ENCODE measurements around the gene TRAF6.

The TRAF6 gene

DNA sequence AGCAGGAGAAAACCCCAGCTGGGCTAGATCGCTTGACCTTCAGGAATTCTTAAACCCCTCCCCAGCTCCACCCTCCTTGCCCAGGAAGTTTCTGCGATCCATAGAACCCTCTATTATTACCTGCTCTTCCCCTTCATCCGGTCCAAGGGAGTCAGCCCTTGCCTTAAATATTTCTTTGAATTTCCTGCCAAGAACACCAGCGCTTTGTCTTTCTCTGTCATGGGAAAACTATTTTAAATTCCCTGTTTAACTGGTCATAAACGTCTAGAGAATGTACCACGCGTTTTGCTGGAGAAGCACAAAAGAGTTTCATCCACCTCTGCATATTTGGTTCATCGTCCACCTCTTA lies 496 bp upstream of the TRAF6 start:
- Histone ChIP-seq H3K9me3 (ENCODE audit: severe bottlenecking) (no peaks in the 10 kb centered on the region), H3K4me3 (ENCODE audit: low read depth, low read length) (peak overlapping the region; percentile 73), H3K27me3 (ENCODE audit: insufficient read depth, low read depth, severe bottlenecking) (no peaks in the 10 kb centered on the region), H3K36me3 (no peaks in the 10 kb centered on the region), H3K27ac (no peak overlapping the region; the same call in 1 of the 2 replicates)
- no peak for DNase-seq
- TF ChIP-seq, protein P1, sequence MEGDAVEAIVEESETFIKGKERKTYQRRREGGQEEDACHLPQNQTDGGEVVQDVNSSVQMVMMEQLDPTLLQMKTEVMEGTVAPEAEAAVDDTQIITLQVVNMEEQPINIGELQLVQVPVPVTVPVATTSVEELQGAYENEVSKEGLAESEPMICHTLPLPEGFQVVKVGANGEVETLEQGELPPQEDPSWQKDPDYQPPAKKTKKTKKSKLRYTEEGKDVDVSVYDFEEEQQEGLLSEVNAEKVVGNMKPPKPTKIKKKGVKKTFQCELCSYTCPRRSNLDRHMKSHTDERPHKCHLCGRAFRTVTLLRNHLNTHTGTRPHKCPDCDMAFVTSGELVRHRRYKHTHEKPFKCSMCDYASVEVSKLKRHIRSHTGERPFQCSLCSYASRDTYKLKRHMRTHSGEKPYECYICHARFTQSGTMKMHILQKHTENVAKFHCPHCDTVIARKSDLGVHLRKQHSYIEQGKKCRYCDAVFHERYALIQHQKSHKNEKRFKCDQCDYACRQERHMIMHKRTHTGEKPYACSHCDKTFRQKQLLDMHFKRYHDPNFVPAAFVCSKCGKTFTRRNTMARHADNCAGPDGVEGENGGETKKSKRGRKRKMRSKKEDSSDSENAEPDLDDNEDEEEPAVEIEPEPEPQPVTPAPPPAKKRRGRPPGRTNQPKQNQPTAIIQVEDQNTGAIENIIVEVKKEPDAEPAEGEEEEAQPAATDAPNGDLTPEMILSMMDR (IDR thresholded peaks at IDR 0.05; ENCODE audit: low read depth, low read length) = no peak

DNA sequence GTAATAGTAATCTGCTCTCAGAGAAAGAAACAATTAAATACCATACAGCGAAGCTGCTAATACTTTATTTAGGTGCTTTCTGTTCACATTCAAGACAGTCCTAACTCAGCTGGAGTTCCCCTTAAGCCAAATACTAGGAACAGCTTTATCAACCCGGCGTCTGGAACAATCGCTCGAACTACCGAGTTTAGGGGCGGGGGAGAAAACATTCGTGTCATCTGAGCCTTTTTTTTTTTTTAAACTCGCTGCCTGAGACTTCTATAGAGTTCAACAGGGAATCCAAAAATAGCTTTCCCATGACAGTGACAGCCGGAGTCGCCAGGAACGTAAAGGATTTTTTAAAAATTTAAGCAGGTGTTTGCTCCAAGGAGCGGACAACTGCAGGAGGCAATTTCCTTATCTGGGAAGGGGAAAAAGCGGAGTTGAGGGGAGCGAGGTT lies 852 bp downstream of the TRAF6 start:
- H3K36me3 ChIP-seq = no peaks in the 10 kb centered on the region
- TF ChIP-seq, protein P1 (IDR thresholded peaks at IDR 0.05; ENCODE audit: low read depth, low read length) = no peak

DNA sequence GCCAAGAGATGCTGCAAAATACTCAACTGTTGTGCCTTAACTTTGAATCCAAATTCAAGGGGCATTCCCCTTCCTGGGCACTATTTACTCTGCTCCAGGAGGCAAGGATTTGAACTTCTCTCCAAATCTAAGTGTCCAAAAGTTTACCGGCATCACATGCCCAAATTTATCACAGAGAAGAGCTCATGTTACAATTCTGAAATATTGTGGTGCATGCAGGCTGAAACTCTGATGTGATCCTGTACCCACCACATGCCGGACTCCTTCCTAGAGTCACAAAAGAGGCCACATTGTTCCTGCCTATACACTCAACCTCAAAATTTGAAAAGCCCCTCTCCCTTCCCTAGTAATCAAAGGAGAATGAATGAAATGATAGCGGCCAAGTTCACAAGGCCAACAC lies 1.3 kb downstream of the TRAF6 start:
- Histone ChIP-seq H3K27ac (no peak overlapping the region), H3K36me3 (no peaks in the 10 kb centered on the region), H3K4me3 (ENCODE audit: low read depth, low read length) (peak overlapping the region; percentile 73), H3K27me3 (ENCODE audit: insufficient read depth, low read depth, severe bottlenecking) (no peaks in the 10 kb centered on the region), H3K9me3 (ENCODE audit: severe bottlenecking) (no peaks in the 10 kb centered on the region)
- TF ChIP-seq, protein P1 (IDR thresholded peaks at IDR 0.05; ENCODE audit: low read depth, low read length) = no peak
- DNase-seq = no peak

More for the DNA sequence above, 852 bp downstream of the TRAF6 start:
- Histone ChIP-seq H3K9me3 (ENCODE audit: severe bottlenecking) (no peaks in the 10 kb centered on the region), H3K27ac (0 out of 2 replicates have a peak overlapping the region, but pooled peaks have one; percentile 86), H3K4me3 (ENCODE audit: low read depth, low read length) (peak overlapping the region; percentile 73), H3K27me3 (ENCODE audit: insufficient read depth, low read depth, severe bottlenecking) (no peaks in the 10 kb centered on the region)
- DNase-seq = peak; percentile 14

DNA sequence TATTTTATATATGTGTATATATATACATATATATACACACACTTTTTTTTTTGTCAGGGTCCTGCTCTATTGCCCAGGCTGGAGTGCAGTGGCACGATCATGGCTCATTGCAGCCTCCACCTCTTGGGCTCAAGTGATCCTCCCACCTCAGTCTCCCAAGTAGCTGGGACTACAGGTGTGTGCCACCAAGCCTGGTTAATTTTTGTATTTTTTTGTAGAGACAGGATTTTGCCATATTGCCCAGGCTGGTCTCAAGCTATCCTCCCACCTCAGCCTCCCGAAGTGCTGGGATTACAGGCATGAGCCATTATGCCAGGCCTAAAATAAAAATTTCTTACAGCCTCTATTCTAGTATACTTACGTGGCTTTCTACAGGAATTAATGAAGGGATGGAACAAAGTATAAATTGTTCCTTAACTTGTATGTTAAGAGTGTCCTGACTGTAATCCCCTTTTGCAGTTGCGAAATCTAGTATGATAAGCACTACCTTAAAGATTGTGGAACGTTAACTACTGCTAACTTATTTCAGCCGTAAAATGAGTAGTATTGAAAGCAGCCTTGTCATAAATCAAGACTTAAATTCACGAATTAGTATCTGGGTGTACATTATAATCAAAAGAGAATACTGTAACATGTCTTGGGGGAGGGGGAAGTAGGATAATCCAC lies 2.1 kb downstream of the TRAF6 start:
- no peak overlapping the region for H3K27ac ChIP-seq

DNA sequence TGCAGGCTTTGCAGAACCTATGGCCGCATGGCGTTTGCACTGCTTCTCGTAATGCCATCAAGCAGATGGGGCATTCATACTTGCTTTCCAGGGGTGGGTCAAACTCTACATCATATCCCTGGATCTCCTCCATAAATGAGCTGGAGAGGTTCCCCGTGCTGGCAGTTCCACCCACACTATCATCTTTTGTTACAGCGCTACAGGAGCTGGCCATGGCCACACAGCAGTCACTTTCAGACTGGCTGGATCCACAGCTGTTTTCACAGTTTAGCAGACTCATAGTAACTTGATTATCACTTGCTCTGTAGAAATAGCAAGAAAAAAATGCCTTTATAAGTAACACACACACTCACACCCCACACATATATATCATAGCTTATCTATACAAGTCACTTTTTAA lies 8.8 kb downstream of the TRAF6 start:
- H3K36me3 ChIP-seq = peaks cover 15% of the 10 kb centered on the region
- H3K27ac ChIP-seq = no peak overlapping the region
- TF ChIP-seq, protein P1 (IDR thresholded peaks at IDR 0.05; ENCODE audit: low read depth, low read length) = no peak
- H3K4me3 ChIP-seq (ENCODE audit: low read depth, low read length) = no peak overlapping the region
- H3K9me3 ChIP-seq (ENCODE audit: severe bottlenecking) = no peaks in the 10 kb centered on the region
- DNase-seq = no peak
- no peaks in the 10 kb centered on the region for H3K27me3 ChIP-seq (ENCODE audit: insufficient read depth, low read depth, severe bottlenecking)

More for the DNA sequence above, 2.1 kb downstream of the TRAF6 start:
- H3K36me3 ChIP-seq = no peaks in the 10 kb centered on the region
- no peak for DNase-seq
- H3K9me3 ChIP-seq (ENCODE audit: severe bottlenecking) = no peaks in the 10 kb centered on the region
- no peak overlapping the region for H3K4me3 ChIP-seq (ENCODE audit: low read depth, low read length)
- no peaks in the 10 kb centered on the region for H3K27me3 ChIP-seq (ENCODE audit: insufficient read depth, low read depth, severe bottlenecking)
- TF ChIP-seq, protein P1 (IDR thresholded peaks at IDR 0.05; ENCODE audit: low read depth, low read length) = no peak

DNA sequence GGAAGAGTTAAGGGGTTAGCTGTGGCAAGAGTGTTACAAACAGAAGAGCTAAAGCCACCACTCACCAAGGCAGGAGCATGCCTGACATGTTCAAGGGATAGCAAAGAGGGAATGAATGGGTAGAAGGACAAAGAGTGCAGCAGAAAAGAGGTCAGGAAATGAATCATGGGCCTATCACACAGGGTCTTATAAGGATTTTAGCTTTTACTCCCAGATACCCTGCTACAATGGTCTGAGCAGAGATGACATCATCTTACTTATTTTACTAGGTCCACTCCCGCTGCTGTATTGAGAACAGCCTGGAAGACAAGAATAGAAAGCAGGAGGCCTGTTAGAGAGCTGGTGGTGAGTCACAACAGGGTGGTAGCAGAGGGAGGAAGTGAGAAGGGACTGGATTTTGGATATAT lies 9.8 kb downstream of the TRAF6 start:
- no peak for DNase-seq
- Histone ChIP-seq H3K27ac (no peak overlapping the region), H3K27me3 (ENCODE audit: insufficient read depth, low read depth, severe bottlenecking) (no peaks in the 10 kb centered on the region), H3K4me3 (ENCODE audit: low read depth, low read length) (no peak overlapping the region), H3K9me3 (ENCODE audit: severe bottlenecking) (no peaks in the 10 kb centered on the region), H3K36me3 (peaks cover 17% of the 10 kb centered on the region)
- TF ChIP-seq, protein P1 (IDR thresholded peaks at IDR 0.05; ENCODE audit: low read depth, low read length) = no peak

Data from WERI-Rb-1 (cell line).